ENCODE results near the gene SRSF2. TPM values are rescaled to one million over a fixed set of nuclear protein-coding genes. Genes with fewer than 3 reads are reported as not detected.
A peak's percentile ranks its signal among the peaks of the same experiment; 100 is the strongest.

The SRSF2 gene
- total and polyA plus RNA-seq, 3 donors from 2014 or later = 196 to 461 (median 365) TPM

DNA sequence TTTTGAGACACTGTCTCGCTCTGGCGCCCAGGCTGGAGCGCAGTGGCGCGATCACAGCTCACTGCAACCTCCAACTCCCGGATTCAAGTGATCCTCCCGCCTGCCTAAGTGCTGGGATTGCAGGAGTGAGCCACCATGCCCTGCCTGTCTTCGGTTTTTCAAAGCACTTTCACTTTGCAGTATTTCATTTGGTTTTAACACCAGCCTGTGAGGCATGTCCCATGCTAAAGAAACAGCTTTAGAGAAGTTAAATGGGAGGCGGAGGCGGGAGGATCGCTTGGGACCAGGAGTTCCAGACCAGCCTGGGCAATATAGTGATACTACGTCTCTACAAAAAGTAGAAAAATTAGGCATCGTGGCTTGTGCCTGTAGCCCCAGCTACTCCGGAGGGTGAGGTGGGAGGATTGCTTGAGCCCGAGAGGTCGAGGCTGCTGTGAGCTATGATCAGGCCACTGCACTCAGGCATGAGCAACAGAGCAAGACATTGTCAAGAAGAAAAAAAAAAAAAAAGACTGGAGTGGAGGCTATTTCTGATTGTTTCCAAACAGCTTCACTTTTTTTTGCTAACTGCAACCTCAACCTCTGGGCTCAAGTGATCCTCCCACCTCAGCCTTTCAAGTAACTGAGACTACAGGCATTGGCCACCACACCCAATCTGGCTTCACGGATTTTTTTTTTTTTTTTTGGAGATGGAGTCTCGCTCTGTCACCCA lies 9.2 kb downstream of the SRSF2 start:
- DNase-seq = no peak
- Histone ChIP-seq H3K9me3 (no peaks in the 10 kb centered on the region), H3K27ac (peak overlapping the region; percentile 98 to 99), H3K4me3 (peak overlapping the region; percentile 87 to 99), H3K27me3 (no peaks in the 10 kb centered on the region), H3K36me3 (ENCODE audit: low read depth, missing control alignments) (no peaks in the 10 kb centered on the region), H3K4me1 (peaks cover 18% of the 10 kb centered on the region)
- WGBS, 2 donors = 21 to 28% methylated on average over 18 of the region's 18 CpGs
- intact Hi-C loops (cut with DNase I; ENCODE audit: low total_unique reads) = no loop called here
- no peak for TF ChIP-seq POLR2A (IDR thresholded peaks at IDR 0.05)
- TF ChIP-seq, protein P1, sequence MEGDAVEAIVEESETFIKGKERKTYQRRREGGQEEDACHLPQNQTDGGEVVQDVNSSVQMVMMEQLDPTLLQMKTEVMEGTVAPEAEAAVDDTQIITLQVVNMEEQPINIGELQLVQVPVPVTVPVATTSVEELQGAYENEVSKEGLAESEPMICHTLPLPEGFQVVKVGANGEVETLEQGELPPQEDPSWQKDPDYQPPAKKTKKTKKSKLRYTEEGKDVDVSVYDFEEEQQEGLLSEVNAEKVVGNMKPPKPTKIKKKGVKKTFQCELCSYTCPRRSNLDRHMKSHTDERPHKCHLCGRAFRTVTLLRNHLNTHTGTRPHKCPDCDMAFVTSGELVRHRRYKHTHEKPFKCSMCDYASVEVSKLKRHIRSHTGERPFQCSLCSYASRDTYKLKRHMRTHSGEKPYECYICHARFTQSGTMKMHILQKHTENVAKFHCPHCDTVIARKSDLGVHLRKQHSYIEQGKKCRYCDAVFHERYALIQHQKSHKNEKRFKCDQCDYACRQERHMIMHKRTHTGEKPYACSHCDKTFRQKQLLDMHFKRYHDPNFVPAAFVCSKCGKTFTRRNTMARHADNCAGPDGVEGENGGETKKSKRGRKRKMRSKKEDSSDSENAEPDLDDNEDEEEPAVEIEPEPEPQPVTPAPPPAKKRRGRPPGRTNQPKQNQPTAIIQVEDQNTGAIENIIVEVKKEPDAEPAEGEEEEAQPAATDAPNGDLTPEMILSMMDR (IDR thresholded peaks at IDR 0.05) = no peak

DNA sequence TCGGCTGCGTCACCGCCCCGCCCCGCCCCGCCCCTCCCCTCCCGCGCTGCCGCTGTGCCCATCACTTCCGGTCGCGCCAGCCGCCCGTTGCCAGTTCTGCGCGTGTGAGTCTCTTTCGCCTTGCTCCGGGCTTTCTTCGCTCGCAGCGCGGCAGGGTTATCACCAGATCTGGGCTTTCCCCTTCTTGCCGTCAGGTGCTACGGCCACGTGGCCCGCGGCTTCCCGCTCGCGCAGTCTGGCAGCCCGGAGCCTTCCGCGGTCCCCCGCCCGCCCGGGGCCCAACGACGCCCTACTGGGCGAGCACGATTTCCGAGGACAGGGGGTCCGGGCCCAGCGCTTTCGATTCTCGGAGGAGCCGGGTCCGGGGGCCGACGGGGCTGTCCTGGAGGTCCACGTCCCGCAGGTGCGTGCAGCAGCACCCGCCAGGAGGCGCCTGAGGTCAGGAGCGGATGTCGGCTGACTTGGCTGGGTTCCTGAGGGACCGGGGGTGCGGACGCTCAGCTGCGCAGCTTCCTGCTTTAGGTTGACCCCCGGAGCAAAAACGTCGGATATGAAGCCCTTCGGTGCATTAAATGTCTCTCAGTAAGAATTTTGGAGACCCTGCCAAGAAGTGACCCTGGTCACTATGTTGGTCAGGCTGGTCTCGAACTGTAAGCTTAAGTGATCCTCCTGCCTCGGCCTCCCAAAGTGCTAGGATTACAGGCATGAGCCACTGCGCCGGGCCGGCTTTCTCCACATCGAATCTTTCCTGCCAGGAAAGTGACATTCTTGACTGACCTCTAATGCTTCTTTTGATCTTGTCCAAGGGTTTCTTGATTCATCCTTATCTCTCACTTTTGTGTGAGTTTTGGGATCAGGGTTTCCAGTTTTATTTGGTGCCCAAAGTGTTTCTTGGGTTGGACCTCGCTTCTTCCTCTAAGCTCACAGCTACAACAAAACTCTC lies 10.1 kb downstream of the SRSF2 start, which contains the start of gene METTL23:
TSS of gene METTL23 (plus strand) at position 64 of the 943 bp plus-strand sequence. CDS start 2,872 bp downstream, outside the sequence.
- intact Hi-C loops (cut with DNase I; ENCODE audit: low total_unique reads) = no loop called here
- Histone ChIP-seq H3K4me1 (peaks cover 13% of the 10 kb centered on the region), H3K27ac (peak within 1 kb of the TSS; percentile 98 to 99)

DNA sequence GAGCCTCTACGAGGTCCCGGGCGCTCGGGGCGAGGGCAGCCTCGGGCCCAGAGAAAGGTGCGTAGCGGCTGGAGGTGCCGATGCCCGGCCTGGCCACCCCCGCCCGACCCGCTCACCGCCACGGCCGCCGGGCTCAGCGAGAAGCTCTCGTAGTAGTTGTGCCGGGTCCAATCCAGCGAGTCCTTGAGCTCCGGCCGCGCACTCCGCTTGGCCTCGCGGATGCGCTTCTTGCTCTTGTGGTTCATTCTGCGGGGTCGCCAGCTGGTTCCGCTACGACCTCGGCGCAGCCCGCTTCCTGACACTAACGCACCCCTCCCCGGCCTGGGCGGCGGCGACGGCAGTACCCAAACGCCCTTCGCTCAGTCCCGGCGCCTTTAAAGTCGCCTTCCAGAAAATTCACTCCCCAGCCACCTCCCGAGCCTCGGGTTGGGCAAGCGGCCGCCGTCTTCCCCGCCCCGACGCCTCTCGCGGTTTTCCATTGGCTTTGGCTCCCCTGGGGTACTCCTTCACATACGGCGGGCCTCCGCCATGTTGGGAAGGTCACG lies 10.8 kb downstream of the SRSF2 start, which contains the start of gene JMJD6:
TSS of gene JMJD6 (minus strand) at position 376 of the 545 bp plus-strand sequence. CDS start at position 245, 131 bp downstream.
- WGBS, 2 donors = 0% methylated on average over 1 to 60 of the region's 60 CpGs
- peaks cover 13% of the 10 kb centered on the region for H3K4me1 ChIP-seq
- no peaks in the 10 kb centered on the region for H3K27me3 ChIP-seq
- DNase-seq = peak; percentile 97
- intact Hi-C loops (cut with DNase I; ENCODE audit: low total_unique reads) = no loop called here
- peak within 1 kb of the TSS; percentile 87 to 99 for H3K4me3 ChIP-seq
- TF ChIP-seq, protein P1 (IDR thresholded peaks at IDR 0.05) = no peak
- TF ChIP-seq POLR2A (IDR thresholded peaks at IDR 0.05) = peak; percentile 75
- peak within 1 kb of the TSS; percentile 98 to 99 for H3K27ac ChIP-seq
- H3K36me3 ChIP-seq (ENCODE audit: low read depth, missing control alignments) = no peaks in the 10 kb centered on the region
- H3K9me3 ChIP-seq = no peaks in the 10 kb centered on the region

More for the DNA sequence above, 10.1 kb downstream of the SRSF2 start, which contains the start of gene METTL23:
- Histone ChIP-seq H3K36me3 (ENCODE audit: low read depth, missing control alignments) (no peaks in the 10 kb centered on the region), H3K9me3 (no peaks in the 10 kb centered on the region), H3K27me3 (no peaks in the 10 kb centered on the region), H3K4me3 (peak within 1 kb of the TSS; percentile 87 to 99)
- TF ChIP-seq, protein P1 (IDR thresholded peaks at IDR 0.05) = peak; percentile 69 to 80 (median 71)
- TF ChIP-seq POLR2A (IDR thresholded peaks at IDR 0.05) = no peak
- 1% methylated on average over 23 to 71 of the region's 71 CpGs for WGBS, 2 donors
- DNase-seq = peak; percentile 83

DNA sequence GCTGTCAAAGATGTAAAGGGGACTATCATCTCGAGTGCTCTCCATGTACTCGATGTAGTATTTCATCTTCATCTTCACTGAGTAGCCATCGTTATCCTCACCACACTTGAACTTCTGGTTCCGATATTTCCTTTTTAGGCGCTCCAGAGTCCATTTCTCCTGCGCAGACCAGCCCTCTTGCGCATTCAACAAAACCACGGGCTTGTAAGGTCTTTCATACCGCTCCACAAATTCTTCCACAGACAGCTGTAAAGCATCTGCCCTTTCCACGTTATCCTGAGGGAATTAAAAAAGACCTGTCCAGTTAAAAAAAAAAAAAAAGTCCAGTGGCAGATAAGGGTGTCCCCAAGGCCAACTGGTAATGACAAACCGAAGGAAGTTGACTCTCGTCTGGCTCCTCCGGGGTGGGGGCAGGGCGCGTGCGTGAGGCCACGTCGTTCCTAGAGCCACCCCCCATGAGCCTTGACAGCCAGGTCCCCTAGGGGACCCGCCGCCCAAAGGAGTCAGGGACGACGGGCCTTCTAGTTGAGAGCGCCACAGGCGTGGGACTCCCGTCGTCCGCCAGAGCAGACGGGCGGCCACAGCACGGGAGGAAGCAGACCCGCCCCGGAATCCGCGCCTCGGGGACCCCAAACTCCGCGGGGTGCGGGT lies 11.4 kb downstream of the SRSF2 start:
- peak overlapping the region; percentile 87 to 99 for H3K4me3 ChIP-seq
- peak; percentile 87 for DNase-seq
- H3K36me3 ChIP-seq (ENCODE audit: low read depth, missing control alignments) = no peaks in the 10 kb centered on the region
- H3K9me3 ChIP-seq = no peaks in the 10 kb centered on the region
- peak overlapping the region; percentile 98 to 99 for H3K27ac ChIP-seq
- peaks cover 18% of the 10 kb centered on the region for H3K4me1 ChIP-seq
- H3K27me3 ChIP-seq = no peaks in the 10 kb centered on the region
- intact Hi-C loops (cut with DNase I; ENCODE audit: low total_unique reads) = no loop called here
- WGBS, 2 donors = 1 to 3% methylated on average over 22 to 37 of the region's 38 CpGs
- TF ChIP-seq POLR2A (IDR thresholded peaks at IDR 0.05) = no peak
- TF ChIP-seq, protein P1 (IDR thresholded peaks at IDR 0.05) = no peak

Data from testis (tissue), 3 donors.